ENCODE results near the gene MMP15.
"Not testable (repeated sequence)": the region's sequence is repeated elsewhere in the genome, so short reads cannot be mapped to it uniquely, and the experiment has no call there.

The MMP15 gene

DNA sequence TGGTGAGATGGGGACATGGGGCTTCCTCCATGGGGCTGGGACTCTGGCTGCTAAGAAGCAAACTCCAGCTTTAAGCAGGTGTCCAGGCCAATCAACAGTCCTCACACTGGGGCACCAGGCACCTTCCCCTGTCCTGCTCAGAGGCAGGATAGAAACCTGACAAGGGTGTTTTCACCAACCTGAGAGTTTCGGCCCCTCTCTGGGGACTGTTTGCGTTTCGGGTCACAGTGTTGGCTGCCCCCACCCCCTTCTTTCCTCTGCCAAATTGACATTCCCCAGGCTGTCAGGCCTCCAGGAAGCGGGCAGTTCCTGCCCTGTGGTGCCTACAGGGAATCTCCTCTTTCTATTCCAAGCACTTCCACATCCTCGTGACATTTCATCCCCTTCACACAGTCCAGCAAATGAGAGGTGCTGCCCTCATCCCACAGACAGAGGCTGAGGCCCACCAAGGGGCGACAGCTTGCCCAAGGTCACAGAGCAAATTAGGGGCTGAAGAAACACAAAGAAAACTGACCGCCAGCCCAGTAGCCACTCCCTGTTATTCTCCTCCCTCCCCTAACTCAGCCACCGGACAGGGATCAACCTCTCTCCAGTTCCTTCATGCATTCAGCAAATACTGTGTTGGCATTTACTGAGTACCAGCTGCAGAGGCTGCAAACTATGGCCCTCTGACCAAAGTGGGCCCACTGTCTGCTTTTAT, 38.0 kb downstream of the MMP15 start:
- no peak for DNase-seq (ENCODE audit: low read depth)
- Histone ChIP-seq H3K4me3 (ENCODE audit: low read length) (no peak overlapping the region), H3K9ac (ENCODE audit: low read length) (no peak overlapping the region), H3K9me3 (ENCODE audit: control insufficient read depth, low read length) (no peaks in the 10 kb centered on the region), H3K36me3 (ENCODE audit: control insufficient read depth, insufficient read depth, low read length, severe bottlenecking) (no peaks in the 10 kb centered on the region), H3K4me1 (ENCODE audit: control insufficient read depth, insufficient read depth, low read length) (peaks cover under 1% of the 10 kb centered on the region), H3K27me3 (replicated peaks; ENCODE audit: control insufficient read depth, insufficient read depth, low read length) (peaks cover 13% of the 10 kb centered on the region)

DNA sequence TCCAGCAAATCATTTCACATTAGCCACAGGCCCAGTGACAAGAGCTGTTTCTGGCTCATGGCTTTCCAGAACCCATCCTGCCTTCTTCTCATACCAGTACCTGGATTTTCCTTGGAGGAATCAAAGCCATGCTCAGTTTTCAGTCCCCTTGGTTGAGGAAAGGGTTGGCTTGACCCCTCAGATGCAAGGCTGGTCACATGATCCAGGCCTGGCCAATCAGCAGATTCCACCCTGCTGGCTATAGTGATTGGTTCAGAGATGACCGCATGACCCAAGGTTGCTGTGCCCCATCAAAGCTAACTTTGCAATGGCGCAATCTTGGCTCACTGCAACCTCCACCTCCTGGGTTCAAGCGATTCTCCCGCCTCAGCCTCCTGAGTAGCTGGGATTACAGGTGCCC, 45.0 kb downstream of the MMP15 start:
- Histone ChIP-seq H3K9me3 (ENCODE audit: control insufficient read depth, low read length) (peaks cover 3% of the 10 kb centered on the region), H3K36me3 (ENCODE audit: control insufficient read depth, insufficient read depth, low read length, severe bottlenecking) (no peaks in the 10 kb centered on the region), H3K4me1 (ENCODE audit: control insufficient read depth, insufficient read depth, low read length) (no peaks in the 10 kb centered on the region), H3K27me3 (replicated peaks; ENCODE audit: control insufficient read depth, insufficient read depth, low read length) (no peaks in the 10 kb centered on the region), H3K4me3 (ENCODE audit: low read length) (no peak overlapping the region), H3K9ac (ENCODE audit: low read length) (no peak overlapping the region)
- DNase-seq (ENCODE audit: low read depth) = no peak

DNA sequence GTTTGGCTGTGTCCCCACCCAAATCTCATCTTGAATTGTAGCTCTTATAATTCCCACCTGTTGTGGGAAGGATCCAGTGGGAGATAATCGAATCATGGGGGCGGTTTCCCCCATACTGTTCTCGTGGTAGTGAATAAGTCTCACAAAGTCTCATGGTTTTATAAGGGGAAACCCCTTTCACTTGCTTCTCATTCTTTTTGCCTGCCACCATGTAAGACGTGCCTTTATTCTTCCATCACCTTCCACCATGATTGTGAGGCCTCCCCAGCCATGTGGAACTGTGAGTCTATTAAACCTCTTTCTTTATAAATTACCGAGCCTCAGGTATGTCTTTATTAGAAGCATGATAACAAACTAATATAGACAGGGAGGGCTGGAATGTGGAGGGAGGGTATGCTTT, 46.6 kb downstream of the MMP15 start:
- not testable (repeated sequence) for H3K4me1 ChIP-seq (ENCODE audit: control insufficient read depth, insufficient read depth, low read length); H3K36me3 ChIP-seq (ENCODE audit: control insufficient read depth, insufficient read depth, low read length, severe bottlenecking); H3K4me3 ChIP-seq (ENCODE audit: low read length); DNase-seq (ENCODE audit: low read depth); H3K9ac ChIP-seq (ENCODE audit: low read length); H3K27me3 ChIP-seq (replicated peaks; ENCODE audit: control insufficient read depth, insufficient read depth, low read length)
- H3K9me3 ChIP-seq (ENCODE audit: control insufficient read depth, low read length) = peaks cover 15% of the 10 kb centered on the region

DNA sequence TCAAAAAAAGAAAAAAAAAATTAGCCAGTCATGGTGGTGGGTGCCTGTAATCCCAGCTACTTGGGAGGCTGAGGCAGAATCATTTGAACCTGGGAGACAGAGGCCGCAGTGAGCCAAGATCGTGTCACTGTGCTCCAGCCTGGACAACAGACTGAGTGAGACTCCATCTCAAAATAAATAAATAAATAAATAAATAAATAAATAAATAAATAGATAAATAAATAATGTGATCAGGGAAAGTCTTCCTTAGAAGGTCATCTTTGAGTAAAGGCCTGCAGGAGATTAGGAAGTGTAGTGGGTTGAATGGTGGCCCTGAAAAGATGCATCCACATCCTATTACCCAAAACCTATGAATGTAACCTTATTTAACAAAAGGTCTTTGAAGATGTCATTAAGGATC, 47.5 kb downstream of the MMP15 start:
- not testable (repeated sequence) for H3K27me3 ChIP-seq (replicated peaks; ENCODE audit: control insufficient read depth, insufficient read depth, low read length); H3K9ac ChIP-seq (ENCODE audit: low read length); H3K4me3 ChIP-seq (ENCODE audit: low read length); H3K36me3 ChIP-seq (ENCODE audit: control insufficient read depth, insufficient read depth, low read length, severe bottlenecking); H3K4me1 ChIP-seq (ENCODE audit: control insufficient read depth, insufficient read depth, low read length); DNase-seq (ENCODE audit: low read depth)
- peaks cover 20% of the 10 kb centered on the region for H3K9me3 ChIP-seq (ENCODE audit: control insufficient read depth, low read length)

DNA sequence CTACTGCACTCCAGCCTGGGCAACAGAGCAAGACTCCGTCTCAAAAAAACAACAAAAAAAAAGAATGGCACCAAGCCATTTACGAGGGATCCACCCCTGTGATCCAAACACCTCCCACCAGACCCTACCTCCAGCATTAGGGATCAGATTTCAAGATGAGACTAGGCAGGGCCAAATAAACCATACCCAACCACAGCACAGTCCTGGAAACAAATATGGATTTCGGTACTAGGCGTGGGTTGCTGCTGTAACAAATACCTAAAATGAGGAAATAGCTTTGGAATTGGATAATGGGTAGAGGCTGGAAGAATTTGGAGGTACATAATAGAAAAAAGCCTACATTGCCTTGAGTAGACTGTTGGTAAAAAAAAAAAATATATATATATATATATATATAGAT, 49.1 kb downstream of the MMP15 start:
- Histone ChIP-seq H3K4me3 (ENCODE audit: low read length) (no peak overlapping the region), H3K4me1 (ENCODE audit: control insufficient read depth, insufficient read depth, low read length) (no peaks in the 10 kb centered on the region), H3K27me3 (replicated peaks; ENCODE audit: control insufficient read depth, insufficient read depth, low read length) (no peaks in the 10 kb centered on the region), H3K36me3 (ENCODE audit: control insufficient read depth, insufficient read depth, low read length, severe bottlenecking) (no peaks in the 10 kb centered on the region), H3K9ac (ENCODE audit: low read length) (no peak overlapping the region), H3K9me3 (ENCODE audit: control insufficient read depth, low read length) (peaks cover 20% of the 10 kb centered on the region)
- DNase-seq (ENCODE audit: low read depth) = no peak

DNA sequence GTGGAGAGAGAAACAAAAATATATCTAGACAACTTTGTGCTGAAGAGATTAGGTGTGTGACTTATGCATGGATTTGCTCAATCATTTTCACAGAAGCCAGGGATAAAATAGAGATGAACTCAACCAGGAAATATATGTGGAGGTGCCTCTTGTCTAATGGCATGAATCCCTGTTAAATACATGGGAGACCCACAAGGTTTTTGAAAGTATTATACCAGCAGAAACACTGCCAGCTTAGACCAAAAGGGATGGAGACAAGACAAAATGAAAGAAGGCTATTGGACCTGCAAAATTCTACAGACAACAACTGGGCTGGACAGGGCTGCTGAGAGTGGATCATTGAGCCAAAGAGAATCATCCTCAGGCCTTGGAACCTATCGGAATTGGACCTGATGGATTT, 51.0 kb downstream of the MMP15 start:
- Histone ChIP-seq H3K4me1 (ENCODE audit: control insufficient read depth, insufficient read depth, low read length) (no peaks in the 10 kb centered on the region), H3K9me3 (ENCODE audit: control insufficient read depth, low read length) (peaks cover 20% of the 10 kb centered on the region)
- no peak for DNase-seq (ENCODE audit: low read depth)

DNA sequence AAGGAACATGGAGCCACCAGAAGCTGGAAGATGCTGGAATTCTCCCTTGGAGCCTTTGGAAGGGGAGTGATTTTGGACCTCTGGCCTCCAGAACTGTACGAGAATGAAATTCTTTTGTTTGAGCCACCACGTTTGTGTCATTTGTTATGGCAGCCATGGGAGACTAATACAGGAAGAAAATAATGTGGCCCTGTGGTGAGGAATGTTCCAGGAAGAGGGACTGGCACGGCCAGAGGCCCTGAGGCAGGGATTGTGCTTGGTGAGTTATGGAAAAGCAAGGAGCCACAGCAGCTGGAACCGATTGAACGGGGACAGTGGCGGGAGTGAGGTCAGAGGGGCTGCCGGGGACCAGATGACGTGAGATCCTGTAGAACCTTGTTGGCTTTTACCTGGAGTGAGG, 52.2 kb downstream of the MMP15 start:
- Histone ChIP-seq H3K4me3 (ENCODE audit: low read length) (no peak overlapping the region), H3K9ac (ENCODE audit: low read length) (no peak overlapping the region), H3K36me3 (ENCODE audit: control insufficient read depth, insufficient read depth, low read length, severe bottlenecking) (no peaks in the 10 kb centered on the region), H3K9me3 (ENCODE audit: control insufficient read depth, low read length) (peaks cover 20% of the 10 kb centered on the region), H3K27me3 (replicated peaks; ENCODE audit: control insufficient read depth, insufficient read depth, low read length) (no peaks in the 10 kb centered on the region), H3K4me1 (ENCODE audit: control insufficient read depth, insufficient read depth, low read length) (no peaks in the 10 kb centered on the region)
- no peak for DNase-seq (ENCODE audit: low read depth)

More for the DNA sequence above, 51.0 kb downstream of the MMP15 start:
- no peak overlapping the region for H3K4me3 ChIP-seq (ENCODE audit: low read length)
- no peaks in the 10 kb centered on the region for H3K36me3 ChIP-seq (ENCODE audit: control insufficient read depth, insufficient read depth, low read length, severe bottlenecking)
- no peak overlapping the region for H3K9ac ChIP-seq (ENCODE audit: low read length)
- H3K27me3 ChIP-seq (replicated peaks; ENCODE audit: control insufficient read depth, insufficient read depth, low read length) = no peaks in the 10 kb centered on the region

DNA sequence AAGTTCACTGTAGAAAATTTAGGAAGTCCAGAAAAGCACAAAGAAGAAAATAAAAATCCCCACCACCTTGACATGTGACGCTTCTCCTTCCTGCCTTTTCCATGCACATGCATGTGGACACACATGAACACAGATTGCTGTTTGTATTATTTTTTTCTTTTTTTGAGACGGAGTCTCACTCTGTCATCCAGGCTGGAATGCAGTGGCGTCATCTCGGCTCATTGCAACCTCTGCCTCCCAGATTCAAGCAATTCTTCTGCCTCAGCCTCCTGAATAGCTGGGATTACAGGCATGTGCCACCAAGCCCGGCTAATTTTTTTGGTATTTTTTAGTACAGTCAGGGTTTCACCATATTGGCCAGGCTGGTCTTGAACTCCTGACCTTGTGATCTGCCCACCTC, 55.1 kb downstream of the MMP15 start:
- peaks cover 17% of the 10 kb centered on the region for H3K9me3 ChIP-seq (ENCODE audit: control insufficient read depth, low read length)
- H3K27me3 ChIP-seq (replicated peaks; ENCODE audit: control insufficient read depth, insufficient read depth, low read length); H3K4me1 ChIP-seq (ENCODE audit: control insufficient read depth, insufficient read depth, low read length); H3K36me3 ChIP-seq (ENCODE audit: control insufficient read depth, insufficient read depth, low read length, severe bottlenecking); H3K4me3 ChIP-seq (ENCODE audit: low read length); H3K9ac ChIP-seq (ENCODE audit: low read length); DNase-seq (ENCODE audit: low read depth): not testable (repeated sequence)

DNA sequence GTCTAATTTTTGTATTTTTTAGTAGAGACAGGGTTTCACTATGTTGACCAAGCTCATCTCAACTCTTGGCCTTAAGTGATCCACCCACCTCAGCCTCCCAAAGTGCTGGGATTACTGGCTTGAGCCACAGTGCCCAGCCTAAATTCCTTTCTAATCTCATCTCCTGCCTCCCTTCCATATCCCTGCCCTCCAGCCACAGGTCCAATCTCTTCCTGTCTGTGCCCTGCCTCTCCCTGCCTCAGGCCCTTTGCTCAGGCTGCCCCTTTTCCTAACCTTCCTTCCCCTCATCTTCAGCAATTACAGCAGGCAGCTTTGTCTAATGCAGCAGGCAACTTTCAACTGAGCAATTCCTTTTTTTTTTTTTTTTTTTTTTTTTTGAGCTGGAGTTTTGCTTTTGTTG, 56.8 kb downstream of the MMP15 start:
- H3K36me3 ChIP-seq (ENCODE audit: control insufficient read depth, insufficient read depth, low read length, severe bottlenecking) = no peaks in the 10 kb centered on the region
- H3K9me3 ChIP-seq (ENCODE audit: control insufficient read depth, low read length) = peaks cover 3% of the 10 kb centered on the region
- no peak overlapping the region for H3K9ac ChIP-seq (ENCODE audit: low read length)
- no peak for DNase-seq (ENCODE audit: low read depth)
- no peak overlapping the region for H3K4me3 ChIP-seq (ENCODE audit: low read length)
- H3K27me3 ChIP-seq (replicated peaks; ENCODE audit: control insufficient read depth, insufficient read depth, low read length) = peaks cover 3% of the 10 kb centered on the region
- no peaks in the 10 kb centered on the region for H3K4me1 ChIP-seq (ENCODE audit: control insufficient read depth, insufficient read depth, low read length)

DNA sequence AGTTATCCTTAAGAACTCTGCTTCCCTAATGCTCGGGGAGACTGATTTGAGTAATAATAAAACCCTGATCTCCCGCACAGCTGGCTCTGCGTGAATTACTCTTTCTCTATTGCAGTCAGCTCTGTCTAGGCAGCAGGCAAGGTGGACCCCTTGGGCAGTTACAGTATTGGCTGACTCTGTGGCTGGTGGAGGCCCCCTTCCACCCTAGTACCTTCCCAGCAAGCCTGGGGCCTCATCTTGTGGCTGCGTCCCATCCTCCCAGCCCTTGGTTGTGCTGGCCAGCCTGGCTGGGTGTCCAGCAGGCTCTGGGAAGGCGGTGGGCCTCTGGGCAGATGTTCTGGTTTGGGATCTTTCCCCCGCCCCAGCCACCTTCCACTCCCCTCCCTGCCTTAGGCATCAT, 59.1 kb downstream of the MMP15 start:
- no peaks in the 10 kb centered on the region for H3K36me3 ChIP-seq (ENCODE audit: control insufficient read depth, insufficient read depth, low read length, severe bottlenecking)
- no peaks in the 10 kb centered on the region for H3K9me3 ChIP-seq (ENCODE audit: control insufficient read depth, low read length)
- no peaks in the 10 kb centered on the region for H3K4me1 ChIP-seq (ENCODE audit: control insufficient read depth, insufficient read depth, low read length)
- no peak overlapping the region for H3K9ac ChIP-seq (ENCODE audit: low read length)
- DNase-seq (ENCODE audit: low read depth) = no peak
- peaks cover 7% of the 10 kb centered on the region for H3K27me3 ChIP-seq (replicated peaks; ENCODE audit: control insufficient read depth, insufficient read depth, low read length)
- H3K4me3 ChIP-seq (ENCODE audit: low read length) = no peak overlapping the region

DNA sequence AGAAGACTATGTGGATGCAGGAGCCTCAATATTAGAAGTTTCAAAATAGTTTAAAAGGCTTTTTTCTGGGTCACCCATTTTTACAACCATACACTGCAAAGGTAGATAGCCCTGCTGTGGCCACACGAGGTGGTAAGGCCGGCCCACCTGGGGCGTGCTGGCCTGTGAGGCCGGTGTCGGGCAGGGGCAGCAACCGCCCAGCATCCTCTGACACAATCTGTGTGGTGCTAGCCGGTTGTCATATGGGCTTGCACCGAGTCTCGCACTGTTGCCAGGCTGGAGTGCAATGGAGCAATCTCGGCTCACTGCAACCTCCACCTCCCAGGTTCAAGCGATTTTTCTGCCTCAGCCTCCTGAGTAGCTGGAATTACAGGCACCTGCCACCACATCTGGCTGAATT, 59.6 kb downstream of the MMP15 start:
- Histone ChIP-seq H3K9ac (ENCODE audit: low read length) (no peak overlapping the region), H3K9me3 (ENCODE audit: control insufficient read depth, low read length) (no peaks in the 10 kb centered on the region), H3K36me3 (ENCODE audit: control insufficient read depth, insufficient read depth, low read length, severe bottlenecking) (no peaks in the 10 kb centered on the region), H3K4me3 (ENCODE audit: low read length) (no peak overlapping the region), H3K27me3 (replicated peaks; ENCODE audit: control insufficient read depth, insufficient read depth, low read length) (peaks cover 7% of the 10 kb centered on the region), H3K4me1 (ENCODE audit: control insufficient read depth, insufficient read depth, low read length) (no peaks in the 10 kb centered on the region)
- DNase-seq (ENCODE audit: low read depth) = no peak

DNA sequence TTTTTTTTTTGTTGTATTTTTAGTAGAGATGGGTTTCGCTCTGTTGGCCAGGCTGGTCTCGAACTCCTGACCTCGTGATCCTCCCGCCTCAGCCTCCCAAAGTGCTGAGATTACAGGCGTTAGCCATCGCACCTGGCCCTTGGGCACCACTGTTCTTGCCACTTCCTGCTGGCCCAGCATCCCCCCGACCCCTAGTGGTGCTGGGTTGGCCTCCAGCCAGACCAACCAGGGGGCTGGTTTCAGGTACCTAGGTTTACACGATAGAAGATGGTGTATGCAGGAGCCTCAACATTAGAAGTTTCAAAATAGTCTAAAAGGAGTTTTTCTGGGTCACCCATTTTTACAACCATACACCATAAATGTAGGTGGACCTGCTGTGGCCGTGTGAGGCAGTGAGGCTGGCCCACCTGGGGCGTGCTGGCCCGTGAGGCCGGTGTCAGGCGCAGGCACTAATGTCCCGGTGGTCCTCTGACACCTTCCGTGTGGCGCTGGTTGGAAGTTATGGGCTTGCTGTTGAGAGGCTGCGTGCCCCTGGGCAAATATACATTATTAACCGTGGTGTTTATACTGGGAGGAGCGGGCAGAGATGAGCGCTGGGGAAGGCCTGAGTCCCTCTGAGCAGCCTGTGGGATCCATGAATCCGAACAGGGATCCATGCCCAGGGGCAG, 60.2 kb downstream of the MMP15 start:
- no peak for DNase-seq (ENCODE audit: low read depth)
- H3K9ac ChIP-seq (ENCODE audit: low read length) = no peak overlapping the region
- H3K4me3 ChIP-seq (ENCODE audit: low read length) = no peak overlapping the region
- H3K9me3 ChIP-seq (ENCODE audit: control insufficient read depth, low read length) = no peaks in the 10 kb centered on the region
- H3K4me1 ChIP-seq (ENCODE audit: control insufficient read depth, insufficient read depth, low read length) = no peaks in the 10 kb centered on the region
- H3K27me3 ChIP-seq (replicated peaks; ENCODE audit: control insufficient read depth, insufficient read depth, low read length) = peaks cover 7% of the 10 kb centered on the region
- H3K36me3 ChIP-seq (ENCODE audit: control insufficient read depth, insufficient read depth, low read length, severe bottlenecking) = no peaks in the 10 kb centered on the region
